HG02642 (cell line): ENCODE results near the gene AGPAT3.

Experiments
- ATAC-seq: cut with Tn5 transposase; IDR thresholded peaks from one replicate; pipeline ENCODE4 v1.9.1; 2021; ENCODE audit warnings: mild to moderate bottlenecking; ENCODE audit not compliant: unreplicated experiment, poor library complexity

Gene AGPAT3

DNA sequence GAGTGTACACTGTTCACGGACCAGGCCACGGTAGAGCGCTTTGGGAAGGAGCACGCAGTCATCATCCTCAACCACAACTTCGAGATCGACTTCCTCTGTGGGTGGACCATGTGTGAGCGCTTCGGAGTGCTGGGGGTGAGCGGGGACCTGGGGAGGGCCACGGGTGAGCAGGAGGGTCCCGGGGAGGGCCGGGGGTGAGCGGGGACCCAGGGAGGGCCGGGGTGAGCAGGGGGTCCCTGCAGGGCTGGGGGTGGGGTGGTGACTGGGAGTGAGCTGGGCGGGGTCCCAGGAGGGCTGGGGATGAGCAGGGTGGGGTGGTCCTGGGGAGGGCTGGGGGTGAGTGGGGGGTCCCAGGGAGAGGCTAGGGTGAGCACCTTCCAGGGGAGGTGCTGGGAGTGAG is 103.0 kb downstream of the AGPAT3 start:
- no peak for ATAC-seq

DNA sequence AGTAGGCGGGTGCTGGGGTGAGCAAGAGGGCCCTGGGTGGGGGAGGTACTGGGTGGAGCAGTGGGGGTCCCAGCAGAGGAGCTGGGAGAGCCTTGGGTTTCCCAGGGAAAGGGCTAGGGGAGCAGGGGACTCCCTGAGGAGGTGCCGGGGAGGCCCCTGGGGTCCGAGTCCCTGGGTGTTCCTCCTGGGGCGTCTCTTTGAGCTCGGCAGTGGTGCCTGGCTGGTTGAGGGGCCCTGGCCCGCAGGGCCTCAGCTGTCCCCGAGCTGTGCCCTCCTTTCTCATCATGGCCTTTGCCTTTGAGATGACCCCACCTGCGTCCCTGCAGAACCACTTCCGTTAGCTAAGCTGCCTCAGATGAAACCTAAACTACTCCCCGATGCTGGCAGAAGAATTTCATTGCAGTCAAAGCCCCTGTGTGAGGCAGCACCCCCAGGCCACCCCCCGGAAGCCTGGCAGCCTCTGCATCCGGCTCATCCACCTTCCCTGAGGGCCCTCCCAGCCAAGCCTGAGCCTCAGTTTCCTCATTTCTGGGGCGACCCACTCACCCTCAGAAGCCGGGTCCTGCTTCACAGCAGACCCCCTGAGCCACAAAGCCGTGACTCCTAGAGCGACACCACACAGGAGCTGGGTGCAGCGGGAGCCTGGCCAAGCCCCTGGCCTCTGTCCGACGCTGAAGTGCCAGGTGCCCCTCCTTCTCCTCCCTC is 103.5 kb downstream of the AGPAT3 start:
- no peak for ATAC-seq

DNA sequence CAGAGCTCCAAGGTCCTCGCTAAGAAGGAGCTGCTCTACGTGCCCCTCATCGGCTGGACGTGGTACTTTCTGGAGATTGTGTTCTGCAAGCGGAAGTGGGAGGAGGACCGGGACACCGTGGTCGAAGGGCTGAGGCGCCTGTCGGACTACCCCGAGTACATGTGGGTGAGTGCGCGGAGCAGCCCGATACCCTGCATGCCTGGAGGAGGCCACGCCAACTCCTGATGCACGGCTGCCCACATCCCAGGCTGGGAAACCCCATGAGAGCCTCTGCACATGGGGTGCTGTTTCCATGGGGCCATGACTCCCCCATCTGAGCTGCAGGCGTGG is 104.1 kb downstream of the AGPAT3 start:
- ATAC-seq = no peak

DNA sequence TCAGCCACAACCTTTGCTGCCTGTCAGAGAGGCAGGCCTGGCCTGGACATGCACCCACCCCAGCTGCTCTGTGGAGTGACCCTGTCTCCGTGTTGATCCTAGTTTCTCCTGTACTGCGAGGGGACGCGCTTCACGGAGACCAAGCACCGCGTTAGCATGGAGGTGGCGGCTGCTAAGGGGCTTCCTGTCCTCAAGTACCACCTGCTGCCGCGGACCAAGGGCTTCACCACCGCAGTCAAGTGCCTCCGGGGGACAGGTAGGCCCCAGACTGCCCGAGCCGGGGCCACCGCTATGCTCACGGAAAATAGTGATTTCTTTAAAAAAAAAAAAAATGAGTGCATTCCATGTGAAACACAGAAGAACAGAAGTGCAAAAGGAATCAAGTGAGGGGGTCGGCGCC is 105.5 kb downstream of the AGPAT3 start:
- no peak for ATAC-seq

DNA sequence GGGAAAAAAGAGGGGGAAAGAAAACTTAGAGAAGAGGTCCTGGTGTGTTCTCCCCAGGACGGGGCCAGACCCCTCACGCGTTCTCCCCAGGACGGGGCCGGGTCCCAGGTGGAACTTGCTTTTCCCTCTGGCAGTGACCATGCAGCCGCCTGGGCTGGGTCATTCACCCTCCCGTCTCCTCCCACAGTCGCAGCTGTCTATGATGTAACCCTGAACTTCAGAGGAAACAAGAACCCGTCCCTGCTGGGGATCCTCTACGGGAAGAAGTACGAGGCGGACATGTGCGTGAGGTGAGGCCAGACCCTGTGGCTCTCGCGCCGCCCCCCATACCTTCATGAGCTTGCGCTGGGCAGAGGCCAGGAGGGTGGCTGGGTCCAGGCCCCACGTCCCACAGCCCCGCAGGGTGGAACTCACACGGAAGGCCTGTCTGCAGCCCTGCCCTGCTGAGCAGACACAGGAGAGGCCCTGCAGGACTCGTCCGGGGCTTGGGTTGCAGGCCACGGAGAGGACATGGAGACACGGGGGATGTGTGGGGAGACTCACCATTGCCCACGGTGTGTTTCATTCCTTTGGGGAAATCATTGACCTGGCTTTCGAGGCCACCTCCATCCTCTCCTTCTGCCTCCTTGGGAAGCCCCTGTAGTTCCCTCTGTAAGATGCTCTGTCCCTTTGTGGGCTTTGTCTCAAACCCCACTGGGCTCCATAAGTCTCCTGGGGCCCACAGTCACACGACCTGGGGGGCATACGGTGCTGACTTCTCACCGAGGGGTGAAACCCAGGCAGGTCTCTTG is 106.4 kb downstream of the AGPAT3 start:
- ATAC-seq = no peak

DNA sequence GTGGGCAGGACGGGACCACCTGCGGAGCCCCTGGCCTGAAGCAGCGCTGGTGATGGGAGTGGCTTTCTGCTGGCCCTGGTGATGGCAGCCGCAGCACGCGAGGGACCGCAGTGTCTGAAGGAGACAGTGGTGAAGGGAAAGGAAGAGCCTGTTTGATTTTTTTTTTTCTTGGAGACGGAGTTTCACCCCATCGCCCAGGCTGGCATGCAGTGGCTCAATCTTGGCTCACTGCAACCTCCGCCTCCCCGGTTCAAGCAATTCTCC is 106.9 kb downstream of the AGPAT3 start:
- ATAC-seq = no peak

DNA sequence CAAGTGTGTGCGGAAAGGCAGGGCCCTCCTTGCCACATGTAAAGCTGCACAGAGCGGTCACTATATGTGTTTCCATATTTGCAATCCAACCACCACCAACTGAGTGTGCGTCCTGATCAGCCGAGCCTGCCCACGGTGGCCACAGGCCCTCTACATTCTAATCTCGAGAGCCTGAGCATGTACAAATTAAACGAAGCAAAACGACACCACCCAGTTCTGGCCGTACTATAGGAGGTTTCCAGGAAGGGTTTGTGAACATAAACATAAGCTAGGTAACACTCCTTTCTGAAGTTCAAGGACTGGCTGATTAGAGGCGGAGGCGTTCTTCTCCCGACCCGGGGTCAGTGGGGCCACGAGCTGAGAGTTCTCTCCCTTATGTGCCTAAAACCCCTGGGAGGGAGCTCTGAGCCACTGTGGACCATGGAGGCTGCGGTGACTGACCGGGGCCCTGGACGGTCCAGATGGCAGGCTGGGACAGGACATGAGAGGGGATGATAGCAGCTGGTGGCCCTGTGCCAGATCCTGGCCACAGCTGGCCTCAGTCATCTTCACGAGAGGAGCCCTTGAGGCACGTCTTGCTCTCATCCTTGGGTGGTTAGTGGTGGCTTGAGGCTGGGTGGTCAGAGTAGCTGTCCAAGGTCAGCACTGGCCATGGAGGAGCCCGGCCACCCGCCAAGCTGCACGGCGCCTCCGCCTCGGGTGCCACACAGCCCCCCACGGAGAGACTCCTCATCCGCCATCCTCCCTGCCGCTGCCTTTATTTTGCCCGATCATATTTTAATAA is 108.0 kb downstream of the AGPAT3 start:
- no peak for ATAC-seq

DNA sequence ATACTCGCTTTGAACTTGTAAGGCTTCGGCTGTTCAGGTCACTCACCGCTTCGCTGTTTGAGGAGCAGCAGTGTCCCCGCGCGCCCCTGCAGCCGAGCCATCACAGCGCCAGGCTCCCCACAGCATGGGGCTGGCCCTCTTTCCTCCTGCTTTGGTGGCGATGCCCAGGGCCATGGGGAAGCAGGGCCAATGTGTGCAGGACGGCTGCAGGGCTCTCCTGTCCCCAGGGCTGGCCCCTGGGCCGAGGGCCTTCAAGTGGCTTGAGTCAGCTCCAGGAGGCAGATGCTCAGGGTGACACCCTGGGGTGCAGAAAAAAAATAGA is 108.6 kb downstream of the AGPAT3 start:
- ATAC-seq = no peak

DNA sequence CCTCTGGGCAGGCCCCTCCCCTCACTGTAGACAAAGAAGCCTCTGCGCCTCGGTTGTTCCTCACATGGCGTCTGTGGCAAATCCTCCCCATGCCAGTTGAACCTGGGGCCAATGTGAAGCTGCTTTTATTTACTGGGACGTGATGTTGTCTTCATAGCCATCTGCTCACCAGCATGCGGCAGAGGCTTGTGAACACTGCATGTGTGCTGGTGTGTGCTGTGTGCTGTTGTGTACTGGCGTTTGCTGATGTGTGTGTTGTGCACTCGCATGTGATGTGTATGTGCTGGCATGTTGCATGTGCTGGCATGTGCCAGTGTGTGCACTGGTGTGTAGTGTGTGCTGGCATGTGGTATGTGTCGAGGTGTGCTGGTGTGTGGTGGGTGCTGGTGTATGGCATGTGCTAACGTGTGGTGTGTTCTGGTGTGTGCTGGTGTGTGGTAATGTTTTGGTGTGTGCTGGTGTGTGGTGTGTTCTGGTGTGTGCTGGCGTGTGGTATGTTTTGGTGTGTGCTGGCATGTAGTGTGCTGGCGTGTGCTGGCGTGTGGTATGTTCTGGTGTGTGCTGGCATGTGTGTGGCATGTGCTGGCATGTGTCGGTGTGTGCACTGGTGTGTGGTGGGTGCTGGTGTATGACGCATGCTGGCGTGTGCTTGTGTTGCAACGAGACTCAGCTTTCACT is 109.9 kb downstream of the AGPAT3 start:
- ATAC-seq = no peak

DNA sequence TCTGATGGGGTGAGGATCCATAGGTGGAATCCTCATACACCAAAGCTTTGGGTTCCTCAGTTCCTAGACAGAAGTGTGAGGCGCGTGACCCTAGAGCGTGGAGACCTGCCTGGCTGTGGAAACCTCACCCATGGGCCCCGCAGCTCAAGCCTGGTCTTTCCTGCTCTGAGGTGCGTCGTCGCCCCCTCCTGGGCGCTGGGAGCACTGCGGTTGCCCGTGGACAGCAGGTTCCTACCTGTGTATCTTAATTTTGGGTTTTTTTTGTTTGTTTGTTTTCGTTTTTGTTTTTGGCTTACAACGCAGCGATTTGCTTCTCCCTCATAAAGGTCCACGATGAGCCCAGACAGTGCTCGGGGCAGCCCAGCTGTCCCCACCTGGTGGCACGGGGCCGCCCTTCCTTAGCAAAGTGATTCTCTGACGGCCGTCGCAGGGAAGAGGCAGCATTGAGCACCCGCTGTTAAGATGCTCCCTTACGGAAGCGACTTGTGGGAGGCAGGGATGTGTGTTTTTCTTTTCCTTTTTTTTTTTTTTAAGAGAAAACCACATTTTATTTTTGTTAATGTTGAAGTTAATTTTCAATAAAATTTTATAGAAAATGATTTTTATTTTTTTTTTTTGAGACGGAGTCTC is 110.6 kb downstream of the AGPAT3 start:
- ATAC-seq = no peak

DNA sequence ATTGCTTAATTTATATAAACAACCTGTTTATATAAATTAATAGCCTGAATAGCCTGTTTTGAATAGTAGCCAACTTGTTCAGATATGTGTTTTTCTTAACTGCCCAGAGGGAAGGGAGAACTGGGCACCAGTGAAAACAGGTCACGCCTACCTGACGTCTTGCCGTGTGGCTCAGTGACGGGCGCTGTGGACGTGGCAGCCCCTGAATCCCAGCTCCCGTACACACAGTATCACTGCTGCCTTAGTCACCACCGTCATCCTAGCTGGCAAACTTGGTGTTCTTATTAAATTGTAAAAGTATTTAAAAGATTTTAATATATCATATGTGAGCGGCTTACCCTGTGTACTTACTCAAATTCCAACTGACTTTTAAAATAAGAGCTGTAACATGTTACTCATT is 111.6 kb downstream of the AGPAT3 start:
- ATAC-seq = no peak

DNA sequence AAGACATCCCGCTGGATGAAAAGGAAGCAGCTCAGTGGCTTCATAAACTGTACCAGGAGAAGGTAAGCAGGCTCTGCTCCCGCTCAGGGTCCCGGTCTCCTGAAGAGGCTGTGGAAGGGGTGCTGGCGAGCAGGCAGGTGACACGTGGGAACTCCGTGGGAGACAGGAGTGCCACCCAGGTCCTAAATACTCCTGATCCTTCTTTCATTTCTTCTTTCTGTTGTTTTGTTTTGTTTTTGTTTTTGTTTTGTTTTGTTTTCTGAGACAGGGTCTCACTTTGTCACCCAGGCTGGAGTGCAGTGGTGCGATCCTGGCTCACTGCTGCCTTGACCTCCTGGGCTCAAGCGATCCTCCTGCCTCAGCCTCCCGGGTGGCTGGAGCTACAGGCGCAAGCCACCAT is 113.0 kb downstream of the AGPAT3 start:
- no peak for ATAC-seq

DNA sequence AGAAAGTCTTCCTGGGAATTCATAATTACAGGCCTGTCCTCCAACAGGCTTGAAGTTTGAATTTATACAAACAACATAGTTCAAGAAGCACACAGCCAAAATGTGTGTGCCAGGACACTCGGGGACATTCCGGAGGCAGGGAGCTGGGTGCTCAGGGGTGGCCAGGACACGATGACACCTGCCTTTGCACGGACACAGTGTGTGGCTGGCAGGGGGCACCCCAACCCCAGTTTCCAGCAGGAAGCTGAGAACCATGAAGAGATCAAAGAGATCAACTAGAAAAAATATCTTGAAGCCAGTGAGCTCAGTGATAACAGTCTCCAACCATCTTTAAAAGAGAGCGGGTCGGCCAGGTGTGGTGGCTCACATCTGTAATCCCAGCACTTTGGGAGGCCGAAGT is 114.6 kb downstream of the AGPAT3 start:
- ATAC-seq = no peak

DNA sequence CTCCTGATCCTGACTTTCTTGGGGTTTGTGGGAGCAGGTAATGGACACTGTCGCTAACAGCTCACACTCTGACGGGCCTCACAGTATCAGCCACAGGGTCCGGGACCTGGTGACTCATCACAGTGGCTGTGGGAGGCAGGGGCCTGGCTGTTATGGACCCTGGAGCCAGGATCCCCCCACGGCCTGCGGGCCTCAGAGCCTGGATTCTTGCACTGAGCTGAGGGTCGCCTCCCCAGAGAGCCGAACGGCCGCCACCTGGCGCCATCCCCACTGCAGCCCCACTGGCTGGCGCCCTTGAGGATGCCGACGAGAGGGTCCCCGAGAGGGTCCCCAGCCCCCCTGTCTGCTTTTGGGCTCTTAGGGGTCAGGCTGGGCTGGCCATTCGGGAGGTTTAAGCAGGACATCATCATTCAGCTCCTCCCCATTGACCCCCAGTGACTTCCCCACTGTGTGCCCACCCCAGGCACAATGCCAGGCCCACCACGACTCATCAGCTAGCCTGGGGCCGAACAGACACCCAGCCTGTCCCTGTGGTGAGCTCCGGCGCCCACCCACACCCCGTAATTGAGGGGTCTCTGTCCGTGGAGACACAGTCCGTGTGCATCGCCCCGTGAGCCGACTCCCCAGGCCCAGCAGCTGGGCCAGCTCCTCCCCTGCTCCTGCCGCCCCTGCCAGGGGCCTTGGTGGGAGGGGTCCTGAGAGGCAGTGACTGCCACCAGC is 116.3 kb downstream of the AGPAT3 start:
- ATAC-seq = no peak

DNA sequence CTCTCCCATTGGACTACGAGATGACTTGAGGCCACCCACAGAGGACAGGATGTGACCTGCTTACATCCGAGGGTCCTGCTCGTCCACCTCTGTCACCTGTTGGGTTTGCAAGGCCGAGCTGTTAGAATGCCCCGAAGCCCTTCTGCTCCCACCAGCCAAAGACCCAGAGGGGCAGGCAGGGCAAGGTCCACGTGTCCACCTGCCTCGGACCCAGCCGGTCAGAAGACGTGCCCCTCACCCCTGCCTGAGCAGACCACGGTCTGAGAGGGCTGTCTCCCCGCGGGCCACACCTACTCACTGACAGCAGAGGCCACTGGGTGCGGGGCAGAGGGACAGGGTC is 116.8 kb downstream of the AGPAT3 start:
- ATAC-seq = no peak

DNA sequence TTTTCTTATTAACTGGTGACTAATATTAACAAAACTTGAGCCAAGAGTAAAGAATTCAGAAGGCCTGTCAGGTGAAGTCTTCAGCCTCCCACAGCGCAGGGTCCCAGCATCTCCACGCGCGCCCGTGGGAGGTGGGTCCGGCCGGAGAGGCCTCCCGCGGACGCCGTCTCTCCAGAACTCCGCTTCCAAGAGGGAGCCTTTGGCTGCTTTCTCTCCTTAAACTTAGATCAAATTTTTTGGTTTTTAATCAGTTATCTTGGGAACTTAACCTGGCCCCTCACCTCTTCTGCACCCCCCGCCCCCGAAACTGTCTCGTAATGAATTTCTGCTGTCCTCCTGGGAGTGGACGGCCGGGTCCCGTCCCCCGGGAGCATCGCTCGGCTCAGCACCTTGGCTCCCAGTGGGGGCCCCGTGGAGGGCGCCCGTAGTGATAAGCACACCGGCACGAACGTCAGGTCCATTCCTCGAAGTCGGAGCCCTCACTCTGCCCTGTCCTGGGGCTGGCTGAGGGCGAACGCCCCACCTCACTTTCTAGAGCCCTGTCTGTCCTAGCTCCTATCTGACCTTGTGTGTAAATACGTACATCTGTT is 117.6 kb downstream of the AGPAT3 start:
- ATAC-seq = no peak

DNA sequence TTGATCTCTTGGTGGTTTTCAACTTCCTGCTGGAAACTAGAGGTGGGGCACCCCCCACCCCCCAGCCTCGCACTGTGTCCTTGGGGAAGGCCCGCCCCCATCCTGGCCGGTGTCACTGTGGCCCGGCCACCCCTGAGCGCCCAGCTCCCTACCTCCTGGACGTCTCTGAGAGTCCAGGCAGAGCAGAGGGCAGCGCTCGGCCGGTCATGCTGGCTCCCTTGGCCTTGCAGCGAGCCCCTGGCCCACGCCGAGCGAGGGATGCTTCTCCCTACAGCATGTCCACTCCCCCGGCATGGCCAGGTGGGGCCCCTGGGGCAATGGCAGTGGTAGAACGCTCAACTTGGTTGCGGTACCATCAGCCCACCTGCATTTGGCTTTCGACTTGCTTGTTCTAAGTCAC is 118.4 kb downstream of the AGPAT3 start:
- no peak for ATAC-seq

DNA sequence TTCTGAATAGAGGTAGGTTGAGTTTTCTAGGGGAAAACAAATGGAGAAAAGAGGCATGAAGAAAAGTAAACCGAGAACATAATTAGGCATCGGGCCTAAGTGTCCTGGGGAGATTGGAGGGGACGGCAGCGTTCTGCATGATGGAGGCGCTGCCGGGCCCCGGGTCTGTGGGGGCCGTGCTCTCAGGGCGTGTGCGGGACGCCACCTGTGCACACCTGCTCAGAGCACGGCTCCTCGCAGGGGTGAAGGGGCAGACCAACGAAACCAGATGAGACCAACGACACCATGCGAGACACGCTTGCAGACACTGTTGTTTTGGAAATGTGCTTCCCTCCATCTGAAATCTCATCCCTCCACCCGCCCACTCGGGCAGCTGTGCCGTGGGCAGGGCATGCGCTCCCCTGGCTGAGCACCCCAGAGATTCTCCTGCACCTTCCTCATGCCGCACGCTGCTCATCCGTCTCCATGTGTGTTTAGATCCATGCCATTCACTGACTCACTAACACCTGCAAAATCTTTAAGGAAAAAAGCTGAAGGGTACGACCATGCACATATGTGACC is 118.9 kb downstream of the AGPAT3 start:
- no peak for ATAC-seq

DNA sequence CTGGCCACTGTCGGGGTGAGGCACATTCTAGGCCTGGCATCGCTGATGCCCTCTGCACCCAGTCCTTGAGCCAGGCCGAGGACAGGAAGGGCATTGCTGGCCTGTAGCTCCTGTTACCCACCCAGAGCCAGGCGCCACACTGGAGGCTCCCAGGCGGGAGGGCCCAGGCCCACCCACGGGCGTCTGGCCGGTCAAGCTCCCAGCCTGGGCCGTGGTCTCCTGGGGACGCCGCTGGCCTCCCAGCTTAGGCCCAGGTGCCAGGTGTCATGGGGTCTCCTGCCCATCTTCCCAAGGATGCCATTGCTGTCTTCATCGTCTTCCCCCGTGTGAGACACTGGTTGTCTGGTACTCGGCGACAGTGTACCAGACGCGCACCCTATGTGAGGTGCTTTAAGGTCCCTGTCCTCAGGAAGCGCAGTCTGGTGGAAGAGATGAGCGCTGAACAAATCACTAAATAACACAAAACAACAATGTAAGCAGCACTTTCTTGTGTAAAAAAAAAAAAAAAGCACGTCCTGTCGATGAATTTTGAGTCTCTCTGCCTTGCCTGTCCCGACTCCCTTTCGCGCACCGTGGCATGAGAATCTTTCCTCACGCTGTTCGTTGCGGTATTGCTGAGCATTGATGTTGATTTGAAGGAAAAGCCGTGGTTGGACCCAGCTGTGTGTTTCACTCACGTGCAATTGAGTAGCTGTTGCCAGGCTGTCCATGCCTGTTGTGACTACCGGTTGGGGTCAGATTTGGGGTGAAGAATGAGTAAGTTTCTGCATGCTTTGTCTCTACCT is 120.1 kb downstream of the AGPAT3 start:
- ATAC-seq = no peak
